Lower lobe of right lung (tissue), 2 donors: ENCODE measurements around the gene ZNF747. TPM values are rescaled to one million over a fixed set of nuclear protein-coding genes. Genes with fewer than 3 reads are reported as not detected.

Experiments
- ATAC-seq, 2 donors: fragments of 200-7000 bp; cut with Tn5 transposase; one replicate each; pipeline ENCODE4 v1.9.1; 2020 to 2022; ENCODE audit warnings: mild to moderate bottlenecking in 2 of 2, moderate library complexity in 2 of 2
- DNase-seq: peaks from one replicate; pipeline ENCODE4 v3.0.0-alpha.2; 2020
- H3K27ac ChIP-seq: fragments of 200-600 bp; one replicate; pipeline ENCODE4 v1.8.0; 2022
- H3K27me3 ChIP-seq: fragments of 200-600 bp; one replicate; pipeline ENCODE4 v1.8.0; 2022; ENCODE audit warnings: low read depth
- H3K36me3 ChIP-seq: fragments of 200-600 bp; one replicate; pipeline ENCODE4 v1.8.0; 2022; ENCODE audit warnings: mild to moderate bottlenecking
- H3K4me1 ChIP-seq: fragments of 200-600 bp; one replicate; pipeline ENCODE4 v1.8.0; 2022
- H3K4me3 ChIP-seq: fragments of 200-600 bp; one replicate; pipeline ENCODE4 v1.8.0; 2022; ENCODE audit warnings: mild to moderate bottlenecking
- H3K9me3 ChIP-seq: fragments of 200-600 bp; one replicate; pipeline ENCODE4 v1.8.0; 2022
- CTCF ChIP-seq: fragments of 200-600 bp; IDR thresholded peaks from one replicate; pipeline ENCODE4 v1.8.0; 2022; ENCODE audit warnings: antibody characterized with exemption, mild to moderate bottlenecking
- intact Hi-C: fragments of 100-400 bp; cut with DNase I; formaldehyde crosslinking; loops from one replicate; pipeline ENCODE4 v1.11.0; 2022
- total RNA-seq: library from RNA; stranded (reverse); fragmentation: NEBNext Ultra II Directional; extraction: Animal tissue kit (Norgen Biotek cat#: 25700); gene quantifications from one replicate; pipeline ENCODE4 v1.2.1, GENCODE V29; 2021
- donor health status: DM: no; HTN: yes; CAD: no; lungs with severe emphysema.

ZNF747 gene
- total RNA-seq, 1 donor from 2014 or later, result 9.3 TPM

DNA sequence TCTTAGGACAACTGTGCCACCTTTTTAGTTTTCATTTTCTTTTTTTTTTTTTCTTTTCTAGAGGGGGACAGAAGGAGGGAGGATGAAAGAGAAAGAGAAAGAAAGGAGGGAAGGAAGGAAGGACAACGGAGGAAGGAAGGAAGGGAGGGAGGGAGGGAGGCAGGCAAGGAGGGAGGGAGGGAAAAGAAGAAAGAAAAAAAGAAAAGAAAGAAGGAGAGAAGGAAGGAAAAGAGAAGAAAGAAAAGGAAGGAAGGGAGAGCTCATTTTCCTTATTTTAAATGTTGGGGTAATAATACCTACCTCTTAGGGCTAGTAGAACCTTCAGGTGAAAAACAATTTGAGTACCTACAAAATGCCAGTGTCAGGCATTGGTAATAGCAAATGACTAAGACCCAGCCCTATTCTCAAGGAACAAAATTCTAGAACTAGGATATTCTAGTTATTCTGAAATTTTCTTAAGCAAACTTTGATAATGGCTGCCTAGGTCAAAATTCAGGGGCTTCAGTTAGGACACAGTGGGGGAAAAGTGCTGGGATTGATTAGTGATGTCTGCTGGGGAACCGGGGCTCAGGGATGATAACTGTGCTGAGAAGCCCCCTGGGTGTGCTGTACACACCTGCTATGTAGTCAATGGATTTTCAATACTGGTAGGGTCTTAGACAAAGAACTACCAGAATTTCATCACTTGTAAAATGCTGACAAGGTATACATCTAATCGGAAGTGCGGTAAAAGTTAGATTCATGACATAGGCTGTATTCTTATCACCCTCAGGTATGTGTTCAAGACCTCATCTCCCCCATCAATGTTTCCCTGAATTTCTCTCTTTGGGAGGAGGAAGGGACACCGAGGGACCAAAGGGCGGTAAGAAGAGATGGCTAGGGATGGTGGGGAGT, 31.0 kb downstream of the ZNF747 start:
- Histone ChIP-seq H3K27me3 (no peaks in the 10 kb centered on the region), H3K4me1 (no peaks in the 10 kb centered on the region), H3K36me3 (peaks cover 54% of the 10 kb centered on the region), H3K27ac (no peak overlapping the region), H3K9me3 (no peaks in the 10 kb centered on the region), H3K4me3 (no peak overlapping the region)
- DNase-seq (no peak), ATAC-seq (no peak)
- TF ChIP-seq CTCF, result no peak
- intact Hi-C loops, result no loop called here

DNA sequence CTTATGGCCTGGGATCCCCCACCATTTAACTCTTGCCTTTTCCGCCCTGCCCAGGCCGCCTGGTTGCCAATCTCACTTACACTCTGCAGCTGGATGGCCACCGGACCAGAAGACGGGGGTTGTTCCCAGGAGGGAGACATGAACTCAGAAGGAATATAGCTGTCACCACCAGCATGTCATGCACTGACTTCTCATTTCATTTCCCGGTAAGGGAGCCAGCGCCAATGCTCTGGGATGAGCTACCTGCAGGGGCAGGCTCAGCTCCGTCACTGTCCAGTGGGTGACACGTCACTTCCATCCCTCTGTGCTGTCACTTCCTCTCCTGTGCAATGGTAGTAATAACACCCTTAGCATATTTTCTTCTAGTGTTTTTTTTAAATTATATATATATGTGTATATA, 35.4 kb downstream of the ZNF747 start:
- no peaks in the 10 kb centered on the region for H3K4me1 ChIP-seq
- no peak for DNase-seq
- intact Hi-C loops, result no loop called here
- H3K4me3 ChIP-seq, result no peak overlapping the region
- ATAC-seq, result no peak
- no peak overlapping the region for H3K27ac ChIP-seq
- TF ChIP-seq CTCF, result no peak
- peaks cover 50% of the 10 kb centered on the region for H3K36me3 ChIP-seq
- no peaks in the 10 kb centered on the region for H3K9me3 ChIP-seq
- H3K27me3 ChIP-seq, result no peaks in the 10 kb centered on the region

- intact Hi-C loops, result no loop called here
- Histone ChIP-seq H3K9me3 (no peaks in the 10 kb centered on the region), H3K4me1 (peaks cover 5% of the 10 kb centered on the region), H3K4me3 (no peak overlapping the region), H3K27me3 (no peaks in the 10 kb centered on the region), H3K27ac (no peak overlapping the region), H3K36me3 (peaks cover 34% of the 10 kb centered on the region)
- no peak for TF ChIP-seq CTCF
- no peak for DNase-seq
- no peak for ATAC-seq
These were observed 39.9 kb downstream of the ZNF747 start for GRCh38 chr16:30494709-30495108.

- H3K4me3 ChIP-seq, result no peak overlapping the region
- peaks cover 7% of the 10 kb centered on the region for H3K4me1 ChIP-seq
- peaks cover 37% of the 10 kb centered on the region for H3K36me3 ChIP-seq
- no peaks in the 10 kb centered on the region for H3K27me3 ChIP-seq
- no peak for TF ChIP-seq CTCF
- ATAC-seq (no peak), DNase-seq (no peak)
- no peaks in the 10 kb centered on the region for H3K9me3 ChIP-seq
- intact Hi-C loops, result no loop called here
- H3K27ac ChIP-seq, result no peak overlapping the region
These were observed 40.6 kb downstream of the ZNF747 start for GRCh38 chr16:30493941-30494488.

DNA sequence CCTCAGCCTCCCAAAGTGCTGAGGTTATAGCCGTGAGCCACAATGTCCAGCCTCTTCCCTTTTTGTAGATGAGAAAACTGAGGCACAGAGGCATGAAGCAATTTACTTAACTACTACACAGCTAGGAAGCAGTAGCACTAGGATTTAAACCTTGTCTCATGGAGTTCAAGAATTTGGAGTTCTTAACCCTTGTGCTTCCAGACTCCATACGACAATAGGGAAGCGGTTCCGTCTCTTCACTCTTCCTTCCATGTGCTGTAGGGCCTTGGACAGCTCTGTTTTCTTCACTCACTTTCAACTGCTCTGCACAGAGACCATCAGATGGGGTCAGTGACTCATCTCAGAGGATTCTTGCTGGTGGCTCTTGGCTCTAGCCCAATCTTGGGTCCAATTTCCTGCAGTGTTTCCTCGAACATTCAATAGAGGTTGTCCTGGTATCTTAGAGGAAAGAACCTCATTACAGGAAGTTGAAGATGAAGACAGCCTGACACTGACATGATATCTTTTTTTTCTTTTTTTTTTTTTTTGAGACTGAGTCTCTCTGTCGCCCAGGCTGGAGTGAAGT, 42.8 kb downstream of the ZNF747 start:
- H3K4me1 ChIP-seq, result peaks cover 12% of the 10 kb centered on the region
- H3K4me3 ChIP-seq, result no peak overlapping the region
- H3K36me3 ChIP-seq, result peaks cover 44% of the 10 kb centered on the region
- intact Hi-C loops, result no loop called here
- H3K27me3 ChIP-seq, result no peaks in the 10 kb centered on the region
- no peak for DNase-seq
- H3K27ac ChIP-seq, result no peak overlapping the region
- peak in 1 of 2 donors; percentile 24 for ATAC-seq
- H3K9me3 ChIP-seq, result no peaks in the 10 kb centered on the region
- no peak for TF ChIP-seq CTCF
